B cell (primary cell): ENCODE measurements around the gene GPR146. TPM values are rescaled to one million over a fixed set of nuclear protein-coding genes. Genes with fewer than 3 reads are reported as not detected.

Source experiments
- ATAC-seq: fragments of 200-7000 bp; cut with Tn5 transposase; one replicate; pipeline ENCODE4 v1.10.0; 2021; ENCODE audit warnings: low read depth, mild to moderate bottlenecking, moderate number of reproducible peaks, moderate library complexity
- CTCF ChIA-PET: fragments of 350-600 bp; sonication (Branson Sonifier 250); formaldehyde crosslinking; loops from one replicate; lab custom pipeline; 2021; ENCODE audit warnings: antibody characterized with exemption, inconsistent platforms; lab: Charles Lee
- POLR2A ChIA-PET: fragments of 350-600 bp; sonication (Branson Sonifier 250); formaldehyde crosslinking; loops from one replicate; lab custom pipeline; 2021; ENCODE audit warnings: antibody characterized with exemption; lab: Charles Lee
- DNase-seq: peaks from one replicate; pipeline ENCODE4 v3.0.0; 2013
- H2AFZ ChIP-seq: 2 replicates; pipeline ENCODE4 v1.6.1; 2012; ENCODE audit warnings: mild to moderate bottlenecking, low read depth, low read length; ENCODE audit not compliant: insufficient read depth, poor library complexity, severe bottlenecking
- H3K27ac ChIP-seq, 2 donors: 1 replicate in 1 of 2; 2 replicates in 1 of 2; pipeline ENCODE4 v1.5.1; 2012 to 2013; ENCODE audit warnings: low read length in 2 of 2, mild to moderate bottlenecking in 2 of 2, moderate library complexity in 1 of 2
- H3K27me3 ChIP-seq, 4 experiments: fragments of 200-600 bp in 1 of 4; sonication (generic) in 1 of 4; replicated peaks in 1 of 4; 1 replicate in 2 of 4; 2 replicates in 2 of 4; pipeline versions ENCODE4 v1.6.1 to v1.7.0; 2013 to 2016; ENCODE audit warnings: low read length in 3 of 4, mild to moderate bottlenecking in 2 of 4, mixed read lengths in 1 of 4, moderate library complexity in 1 of 4; ENCODE audit not compliant: insufficient read depth in 4 of 4, control insufficient read depth in 3 of 4; ENCODE audit errors: control extremely low read depth in 1 of 4
- H3K36me3 ChIP-seq, 2 experiments: replicated peaks in 1 of 2; 1 replicate in 1 of 2; 2 replicates in 1 of 2; pipeline versions ENCODE4 v1.6.1 to v1.7.1; 2013; ENCODE audit warnings: low read length in 1 of 2; ENCODE audit not compliant: insufficient read depth in 2 of 2, control insufficient read depth in 1 of 2; ENCODE audit errors: control extremely low read depth in 1 of 2, extremely low read depth in 1 of 2
- H3K4me1 ChIP-seq, 2 donors: fragments of 200-600 bp in 1 of 2; sonication (generic) in 1 of 2; 1 replicate in 1 of 2; 2 replicates in 1 of 2; pipeline versions ENCODE4 v1.5.1 to v1.6.1; 2013 to 2017; ENCODE audit warnings: low read length in 2 of 2; ENCODE audit not compliant: control insufficient read depth in 2 of 2, insufficient read depth in 2 of 2
- H3K4me2 ChIP-seq: replicated peaks from 2 replicates; pipeline ENCODE3; 2012; ENCODE audit warnings: mild to moderate bottlenecking, low read depth, low read length; ENCODE audit not compliant: poor library complexity, severe bottlenecking
- H3K4me3 ChIP-seq, 5 experiments: fragments of 200-600 bp in 1 of 5; sonication (generic) in 1 of 5; 1 replicate in 3 of 5; 2 replicates in 2 of 5; pipeline versions ENCODE4 v1.5.1 to v1.7.0; 2011 to 2016; ENCODE audit warnings: low read length in 4 of 5, mild to moderate bottlenecking in 4 of 5, low read depth in 2 of 5, control low read depth in 1 of 5, moderate library complexity in 1 of 5; ENCODE audit not compliant: insufficient read depth in 1 of 5; ENCODE audit errors: control extremely low read depth in 1 of 5, extremely low read depth in 1 of 5
- H3K79me2 ChIP-seq: fragments of 200-600 bp; sonication (generic); one replicate; pipeline ENCODE4 v1.6.0; 2016; ENCODE audit warnings: low read length; ENCODE audit not compliant: control insufficient read depth, insufficient read depth
- H3K9ac ChIP-seq: fragments of 200-600 bp; sonication (generic); 2 replicates; pipeline ENCODE4 v1.6.1; 2017; ENCODE audit warnings: mild to moderate bottlenecking, low read length, moderate library complexity
- H3K9me3 ChIP-seq, 3 donors: one replicate each; pipeline versions ENCODE4 v1.6.1 to v1.7.1; 2013; ENCODE audit warnings: low read length in 2 of 3; ENCODE audit not compliant: control insufficient read depth in 2 of 3, insufficient read depth in 1 of 3; ENCODE audit errors: control extremely low read depth in 1 of 3
- H4K20me1 ChIP-seq: 2 replicates; pipeline ENCODE4 v1.6.0; 2012; ENCODE audit warnings: mild to moderate bottlenecking, low read length; ENCODE audit not compliant: insufficient read depth, control insufficient read depth, poor library complexity, severe bottlenecking
- H3K27ac Mint-ChIP-seq: one replicate; pipeline ENCODE4 v1.8.0; 2021; ENCODE audit warnings: mixed read lengths
- H3K27me3 Mint-ChIP-seq: one replicate; pipeline ENCODE4 v1.8.0; 2021; ENCODE audit warnings: mixed read lengths
- H3K4me1 Mint-ChIP-seq: one replicate; pipeline ENCODE4 v1.8.0; 2021; ENCODE audit warnings: mixed read lengths
- H3K4me3 Mint-ChIP-seq: one replicate; pipeline ENCODE4 v1.8.0; 2021; ENCODE audit warnings: mixed read lengths
- H3K9me3 Mint-ChIP-seq: one replicate; pipeline ENCODE4 v1.8.0; 2022; ENCODE audit warnings: mixed read lengths; ENCODE audit not compliant: insufficient read depth
- CTCF ChIP-seq: fragments of 200-600 bp; IDR thresholded peaks from one replicate; pipeline ENCODE4 v1.8.0; 2022; ENCODE audit warnings: antibody characterized with exemption, mild to moderate bottlenecking
- EZH2 ChIP-seq: IDR thresholded peaks from 2 replicates; pipeline ENCODE4 v1.6.1; 2012; ENCODE audit warnings: borderline replicate concordance, low read depth, mild to moderate bottlenecking, moderate library complexity, low read length; ENCODE audit not compliant: insufficient read depth, poor library complexity, severe bottlenecking
- WGBS: methylation state at CpG from one replicate; pipeline ENCODE4 v1.1.5; 2013; ENCODE audit warnings: missing lambda C conversion rate; ENCODE audit not compliant: insufficient coverage; 5-methylcytosine and 5-hydroxymethylcytosine counted together
- intact Hi-C: fragments of 100-400 bp; cut with micrococcal nuclease; formaldehyde crosslinking; loops from one replicate; pipeline ENCODE4 v1.10.0; 2022
- polyA plus RNA-seq: library from polyadenylated mRNA; depleted of rRNA; stranded (reverse); fragments of >200 nt; gene quantifications from 2 replicates; pipeline ENCODE4 v1.2.3, GENCODE V29; 2012
- total RNA-seq, 2 donors: library from RNA; stranded (reverse); fragments of 120-200 nt in 1 of 2; gene quantifications; 1 replicate in 1 of 2; 2 replicates in 1 of 2; pipeline versions ENCODE4 v1.2.3 to v1.2.4, GENCODE V29; 2013 to 2022

The GPR146 gene
- total and polyA plus RNA-seq, 2 donors (not counting 1 experiment from before 2014, with no cell fraction given), result 4.2 to 45.4 TPM

- Histone ChIP-seq H3K27ac (no peak overlapping the region), H3K9ac (no peak overlapping the region), H3K27me3 (peaks cover 0 to 2% (median 0%) of the 10 kb centered on the region in 4 experiments), H4K20me1 (no peaks in the 10 kb centered on the region), H2AFZ (no peak overlapping the region), H3K9me3 (peaks cover 0 to 7% (median 0%) of the 10 kb centered on the region in 3 donors), H3K4me1 (peaks cover 7 to 27% of the 10 kb centered on the region in 2 donors), H3K4me3 (no peak overlapping the region), H3K79me2 (peaks cover 12% of the 10 kb centered on the region), H3K4me2 (no peak overlapping the region), H3K36me3 (no peaks in the 10 kb centered on the region)
- intact Hi-C loops, result no loop called here
- no peaks in the 10 kb centered on the region for H3K9me3 Mint-ChIP-seq
- CTCF ChIA-PET, result interaction anchor here (2.4 kb wide), 1 partner anchor 13 kb away, joined by 12 read pairs; the partner anchor contains the start of gene GPER1
- WGBS, result 90% methylated on average over 10 of the region's 14 CpGs
- TF ChIP-seq EZH2, result no peak
- TF ChIP-seq CTCF, result no peak
- peaks cover 25% of the 10 kb centered on the region for H3K4me1 Mint-ChIP-seq
- no peak overlapping the region for H3K27ac Mint-ChIP-seq
- ATAC-seq (no peak), DNase-seq (no peak)
- POLR2A ChIA-PET, result interaction anchor here (0.6 to 0.7 kb wide), 2 partner anchors 18 to 53 kb away, joined by 3 read pairs; no protein-coding TSS in a partner anchor
- no peak overlapping the region for H3K4me3 Mint-ChIP-seq
- H3K27me3 Mint-ChIP-seq, result no peaks in the 10 kb centered on the region
Measured at GRCh38 chr7:1100386-1100785, 56.0 kb downstream of the GPR146 start.

GRCh38 chr7:1100834-1101562 is 56.7 kb downstream of the GPR146 start:
- ATAC-seq, result no peak
- Histone ChIP-seq H3K9me3 (peaks cover 0 to 8% (median 0%) of the 10 kb centered on the region in 3 donors), H3K27ac (no peak overlapping the region), H3K36me3 (no peaks in the 10 kb centered on the region), H3K4me1 (peaks cover 7 to 31% of the 10 kb centered on the region in 2 donors), H2AFZ (no peak overlapping the region), H3K4me3 (no peak overlapping the region), H3K4me2 (no peak overlapping the region), H4K20me1 (no peaks in the 10 kb centered on the region), H3K27me3 (peaks cover 0 to 2% (median 0%) of the 10 kb centered on the region in 4 experiments), H3K9ac (no peak overlapping the region), H3K79me2 (peaks cover 8% of the 10 kb centered on the region)
- TF ChIP-seq CTCF, result no peak
- TF ChIP-seq EZH2, result no peak
- ChIA-PET POLR2A (interaction anchor here (0.6 to 0.7 kb wide), 2 partner anchors 17 to 53 kb away, joined by 3 read pairs; no protein-coding TSS in a partner anchor), CTCF (interaction anchor here (1.6 to 4.7 kb wide), 4 partner anchors 14 to 108 kb away, joined by 4 to 20 read pairs (median 8); partner anchors contain the start of gene GPER1)
- WGBS, result 90% methylated on average over 34 of the region's 34 CpGs
- intact Hi-C loops, result no loop called here
- no peaks in the 10 kb centered on the region for H3K9me3 Mint-ChIP-seq
- no peak for DNase-seq
- no peak overlapping the region for H3K27ac Mint-ChIP-seq
- H3K4me1 Mint-ChIP-seq, result peaks cover 31% of the 10 kb centered on the region
- H3K4me3 Mint-ChIP-seq, result no peak overlapping the region
- peaks cover 2% of the 10 kb centered on the region for H3K27me3 Mint-ChIP-seq
